WI38 (cell line): ENCODE results near the gene FRS3.

ENCODE experiments used
- H3K4me3 ChIP-seq: 2 replicates; pipeline ENCODE4 v1.5.1; 2011; ENCODE audit warnings: low read depth, mild to moderate bottlenecking, control low read depth, low read length
- CTCF ChIP-seq: IDR thresholded peaks from 2 replicates; pipeline ENCODE4 v1.5.1; 2012; ENCODE audit warnings: low read depth, mild to moderate bottlenecking, control low read depth, low read length

The FRS3 gene

GRCh38 chr6:41757931-41758640 is 21.6 kb downstream of the FRS3 start:
- no peak for TF ChIP-seq CTCF
- H3K4me3 ChIP-seq: no peak overlapping the region

GRCh38 chr6:41757271-41757670 is 22.4 kb downstream of the FRS3 start:
- H3K4me3 ChIP-seq: no peak overlapping the region
- no peak for TF ChIP-seq CTCF

- no peak overlapping the region for H3K4me3 ChIP-seq
- TF ChIP-seq CTCF: no peak
Observed at GRCh38 chr6:41756354-41756753, 23.3 kb downstream of the FRS3 start.

GRCh38 chr6:41755895-41756294 is 23.8 kb downstream of the FRS3 start:
- TF ChIP-seq CTCF: no peak
- H3K4me3 ChIP-seq: no peak overlapping the region

GRCh38 chr6:41750374-41750773 is 29.3 kb downstream of the FRS3 start:
- TF ChIP-seq CTCF: no peak

GRCh38 chr6:41748542-41748941 is 31.2 kb downstream of the FRS3 start:
- H3K4me3 ChIP-seq: no peak overlapping the region
- TF ChIP-seq CTCF: no peak

More at GRCh38 chr6:41750374-41750773, 29.3 kb downstream of the FRS3 start:
- no peak overlapping the region for H3K4me3 ChIP-seq

GRCh38 chr6:41748102-41748477 is 31.6 kb downstream of the FRS3 start:
- H3K4me3 ChIP-seq: no peak overlapping the region
- no peak for TF ChIP-seq CTCF
